HG03469 (cell line): ENCODE data around the gene TUBA1C.
"Not testable (repeated sequence)": the region's sequence is repeated elsewhere in the genome, so short reads cannot be mapped to it uniquely, and the experiment has no call there.

ENCODE experiments used
- ATAC-seq: cut with Tn5 transposase; IDR thresholded peaks from one replicate; pipeline ENCODE4 v1.9.1; 2021; ENCODE audit warnings: mild to moderate bottlenecking, moderate library complexity, moderate number of reproducible peaks; ENCODE audit not compliant: unreplicated experiment

Gene TUBA1C

GRCh38 chr12:49282740-49283375 is 18.0 kb downstream of the TUBA1C start:
- ATAC-seq = not testable (repeated sequence)

GRCh38 chr12:49283541-49284429 is 18.9 kb downstream of the TUBA1C start:
- ATAC-seq = no peak

GRCh38 chr12:49284672-49285071 is 19.8 kb downstream of the TUBA1C start:
- no peak for ATAC-seq

GRCh38 chr12:49287876-49288275 is 23.0 kb downstream of the TUBA1C start:
- ATAC-seq = no peak

- ATAC-seq = no peak
Observed at GRCh38 chr12:49288412-49288853, 23.6 kb downstream of the TUBA1C start.

- no peak for ATAC-seq
Observed at GRCh38 chr12:49288922-49289555, 24.2 kb downstream of the TUBA1C start.

- ATAC-seq = no peak
Observed at GRCh38 chr12:49292729-49293055, 27.8 kb downstream of the TUBA1C start.

GRCh38 chr12:49293056-49293956 is 28.4 kb downstream of the TUBA1C start:
- ATAC-seq = no peak

GRCh38 chr12:49294086-49294803 is 29.4 kb downstream of the TUBA1C start:
- no peak for ATAC-seq

- no peak for ATAC-seq
Observed at GRCh38 chr12:49294804-49295081, 29.9 kb downstream of the TUBA1C start.

- ATAC-seq = no peak
Observed at GRCh38 chr12:49295082-49295936, 30.4 kb downstream of the TUBA1C start, which contains the start of gene PRPH. Gene PRPH, plus strand, starts transcription at chr12:49295147. Its CDS starts 54 bp downstream, at chr12:49295201.

- no peak for ATAC-seq
Observed at GRCh38 chr12:49296034-49296835, 31.4 kb downstream of the TUBA1C start.

- ATAC-seq = no peak
Observed at GRCh38 chr12:49296836-49297694, 32.2 kb downstream of the TUBA1C start.

GRCh38 chr12:49297695-49298060 is 32.8 kb downstream of the TUBA1C start:
- no peak for ATAC-seq

GRCh38 chr12:49298160-49298559 is 33.3 kb downstream of the TUBA1C start:
- no peak for ATAC-seq

GRCh38 chr12:49301760-49302159 is 36.9 kb downstream of the TUBA1C start:
- no peak for ATAC-seq

- ATAC-seq = no peak
Observed at GRCh38 chr12:49304161-49304560, 39.3 kb downstream of the TUBA1C start.
